ENCODE results near the gene MFRP. TPM values are rescaled to one million over a fixed set of nuclear protein-coding genes. Genes with fewer than 3 reads are reported as not detected.
A peak's percentile ranks its signal among the peaks of the same experiment; 100 is the strongest.

The MFRP gene
- total and polyA plus RNA-seq, 9 of the 15 experiments (the other 6 are each of a cell fraction or from before 2014, with no cell fraction given) = not detected

GRCh38 chr11:119356349-119357031 lies 10.0 kb upstream of the MFRP start (continued):
- TF ChIP-seq TBL1XR1 (IDR thresholded peaks at IDR 0.05; ENCODE audit: low read length in 2 of 2) (no peak), SUPT5H (IDR thresholded peaks at IDR 0.05) (no peak), FOXK1 (CRISPR knock-in tag; IDR thresholded peaks at IDR 0.05; ENCODE audit: borderline replicate concordance) (no peak), CBX2 (IDR thresholded peaks at IDR 0.05; ENCODE audit: insufficient read depth, low read length, poor library complexity, severe bottlenecking) (no peak), MCM5 (IDR thresholded peaks at IDR 0.05; ENCODE audit: low read depth) (no peak), EP300 (IDR thresholded peaks at IDR 0.05; ENCODE audit: low read length) (peak; percentile 29; the same call in 1 of the 2 replicates), ZBTB8A (IDR thresholded peaks at IDR 0.05; ENCODE audit: partially characterized antibody) (no peak), KAT7 (CRISPR knock-in tag; IDR thresholded peaks at IDR 0.05; ENCODE audit: borderline replicate concordance) (no peak), BCOR (IDR thresholded peaks at IDR 0.05) (0 out of 2 replicates have a peak, but pooled peaks have one; percentile 47), LCOR (CRISPR knock-in tag; IDR thresholded peaks at IDR 0.05) (0 out of 2 replicates have a peak, but pooled peaks have one; percentile 32), ATF3 (IDR thresholded peaks at IDR 0.05) (no peak), ATF3 (CRISPR knock-in tag; conservative IDR thresholded peaks at IDR 0.05) (no peak), NR3C1 (CRISPR knock-in tag; IDR thresholded peaks at IDR 0.05) (no peak), RNF219 (CRISPR knock-in tag; IDR thresholded peaks at IDR 0.05) (no peak), PPARD (CRISPR knock-in tag; IDR thresholded peaks at IDR 0.05) (no peak), CAMTA2 (CRISPR knock-in tag; conservative IDR thresholded peaks at IDR 0.05) (no peak), SAFB (IDR thresholded peaks at IDR 0.05; ENCODE audit: borderline replicate concordance, low read depth, low read length) (no peak), TRIM28 (IDR thresholded peaks at IDR 0.05) (no peak)

All from K562 (cell line).